T-helper 2 cell treated with Interferon-gamma antibody and Interleukin-4, amounts not matched to agents 100 ng/mL and 5 ng/mL, for 36 hours (primary cell): Measurements from ENCODE around the gene LRRC75A. TPM values are rescaled to one million over a fixed set of nuclear protein-coding genes. Genes with fewer than 3 reads are reported as not detected.
"Not testable (repeated sequence)": the region's sequence is repeated elsewhere in the genome, so short reads cannot be mapped to it uniquely, and the experiment has no call there.

Experiments
- intact Hi-C: fragments of 100-400 bp; cut with micrococcal nuclease; formaldehyde crosslinking; loops from one replicate; pipeline ENCODE4 v1.15.1; 2023
- total RNA-seq: library from RNA; stranded (reverse); gene quantifications from 2 replicates; pipeline ENCODE4 v1.2.3, GENCODE V29; 2022

Gene LRRC75A, protein sequence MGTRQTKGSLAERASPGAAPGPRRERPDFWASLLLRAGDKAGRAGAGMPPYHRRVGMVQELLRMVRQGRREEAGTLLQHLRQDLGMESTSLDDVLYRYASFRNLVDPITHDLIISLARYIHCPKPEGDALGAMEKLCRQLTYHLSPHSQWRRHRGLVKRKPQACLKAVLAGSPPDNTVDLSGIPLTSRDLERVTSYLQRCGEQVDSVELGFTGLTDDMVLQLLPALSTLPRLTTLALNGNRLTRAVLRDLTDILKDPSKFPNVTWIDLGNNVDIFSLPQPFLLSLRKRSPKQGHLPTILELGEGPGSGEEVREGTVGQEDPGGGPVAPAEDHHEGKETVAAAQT
- total RNA-seq, result 1.4 and 1.8 TPM in 2 replicates

DNA sequence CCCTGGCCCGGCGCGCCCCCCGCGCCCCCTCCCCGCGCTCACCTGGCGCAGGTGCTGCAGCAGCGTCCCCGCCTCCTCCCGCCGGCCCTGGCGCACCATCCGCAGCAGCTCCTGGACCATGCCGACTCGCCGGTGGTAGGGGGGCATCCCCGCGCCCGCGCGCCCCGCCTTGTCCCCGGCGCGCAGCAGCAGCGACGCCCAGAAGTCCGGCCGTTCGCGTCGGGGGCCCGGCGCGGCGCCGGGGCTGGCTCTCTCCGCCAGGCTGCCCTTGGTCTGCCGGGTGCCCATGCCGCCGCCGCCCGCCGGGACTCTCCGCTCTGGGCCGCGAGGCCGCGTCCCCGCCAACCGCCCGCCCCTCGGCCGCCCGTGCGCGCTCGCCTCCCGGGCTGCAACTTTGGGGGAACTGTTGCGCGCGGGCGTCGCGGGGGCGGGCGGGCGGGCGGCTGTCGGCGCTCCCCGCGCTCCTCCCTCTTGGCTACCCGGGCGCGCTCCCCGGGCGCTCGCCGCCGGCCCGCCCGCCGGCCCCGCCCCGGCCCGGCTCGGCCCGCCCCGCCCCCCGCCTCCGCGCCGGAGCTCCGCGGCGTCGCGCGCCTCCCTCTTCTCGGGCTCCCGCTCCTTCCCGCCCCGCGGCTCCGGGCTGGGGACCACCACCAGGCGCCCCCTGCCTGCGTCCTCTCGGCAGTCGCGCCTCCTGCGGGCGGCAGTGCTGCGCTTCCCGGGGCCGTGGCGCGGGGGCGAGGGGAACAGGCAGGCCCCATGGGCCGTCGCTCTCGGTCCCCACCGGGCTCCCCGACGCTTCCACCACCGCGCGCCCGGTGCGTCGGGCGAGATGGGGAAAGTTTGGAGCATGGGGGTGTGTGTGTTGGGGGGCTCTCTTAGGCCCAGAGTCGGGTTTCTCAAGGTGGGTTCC lies at the start of gene LRRC75A:
Gene LRRC75A, minus strand, starts transcription at position 491 of the 910 bp plus-strand sequence. Its CDS starts 203 bp downstream, at position 288.
- intact Hi-C loops, result no loop called here

DNA sequence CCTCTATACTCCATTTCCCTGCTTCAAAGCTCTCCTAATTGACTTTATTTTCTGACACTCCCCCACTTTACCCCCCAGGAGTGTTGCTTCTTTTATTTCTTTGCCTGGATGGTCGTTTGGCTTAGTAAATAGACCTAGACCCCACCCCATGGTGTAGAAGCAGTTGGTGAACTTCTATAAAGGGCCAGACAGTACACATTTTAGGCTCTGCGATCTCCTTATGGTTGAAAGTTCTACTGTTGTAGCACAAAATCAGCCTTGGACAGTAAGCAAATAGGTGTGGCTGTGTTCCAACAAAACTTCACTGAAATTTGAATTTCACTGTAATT lies 45.1 kb upstream of the LRRC75A start:
- intact Hi-C loops, result loop anchor here (1.0 to 5.0 kb wide), 4 partner anchors 52 to 960 kb away; partner anchors contain the start of genes NCOR1, PIGL, RASD1 and ZNF624

DNA sequence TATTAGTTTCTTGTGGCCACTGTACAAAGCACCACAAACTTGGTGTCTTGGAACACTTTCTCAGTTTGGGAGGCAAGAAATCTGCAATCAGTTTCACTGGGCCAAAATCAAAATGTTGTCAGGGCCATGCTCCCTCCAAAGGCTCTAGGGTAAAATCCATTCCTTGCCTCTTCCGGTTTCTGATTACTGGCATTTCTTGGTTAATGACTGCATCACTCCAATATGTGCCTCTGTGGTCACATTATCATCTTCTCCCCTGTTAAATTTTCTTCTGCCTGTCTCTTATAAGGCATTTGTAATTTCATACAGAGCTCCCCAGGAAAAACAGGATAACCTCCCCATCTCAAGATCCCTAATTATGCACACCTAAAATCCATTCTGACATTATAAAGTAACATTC lies 42.2 kb upstream of the LRRC75A start:
- intact Hi-C loops, result no loop called here

DNA sequence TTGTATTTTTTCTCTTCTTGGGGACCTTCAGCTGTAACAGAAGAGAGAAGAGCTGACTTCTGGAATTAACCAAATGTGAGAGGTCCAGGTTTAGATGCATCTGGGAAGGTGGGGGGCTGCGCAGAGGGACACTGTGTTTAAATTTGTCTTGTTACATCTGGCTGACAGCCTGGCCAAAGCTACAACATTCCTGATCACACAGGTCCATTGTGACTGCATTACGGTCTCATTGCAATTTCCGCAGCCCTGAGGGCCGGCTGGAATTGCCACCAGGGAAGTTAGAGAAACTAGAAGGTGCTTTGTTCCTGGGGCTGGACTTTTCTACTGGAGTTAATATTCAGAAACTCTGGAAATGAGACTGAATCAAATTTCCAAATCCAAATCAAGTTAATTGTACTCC lies 37.9 kb upstream of the LRRC75A start:
- intact Hi-C loops, result no loop called here

DNA sequence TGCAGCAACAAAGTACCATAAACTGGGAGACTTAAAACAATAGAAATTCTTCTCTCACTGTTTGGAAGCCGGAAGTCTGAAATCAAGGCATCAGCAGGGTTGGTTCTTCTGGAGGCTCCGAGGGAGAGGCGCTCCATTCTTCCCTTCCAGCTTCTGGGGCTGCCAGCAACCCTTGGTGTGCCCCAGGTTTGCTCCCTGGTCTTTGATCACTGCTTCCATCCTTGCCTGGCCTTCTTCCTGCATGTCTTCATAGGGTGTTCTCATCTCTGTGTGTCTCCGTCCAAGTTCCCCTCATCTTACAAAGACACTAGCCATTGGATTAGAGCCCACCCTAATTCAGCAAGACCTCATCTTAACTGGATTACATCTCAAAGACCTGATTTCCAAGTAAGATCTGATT lies 35.3 kb upstream of the LRRC75A start:
- intact Hi-C loops, result no loop called here

DNA sequence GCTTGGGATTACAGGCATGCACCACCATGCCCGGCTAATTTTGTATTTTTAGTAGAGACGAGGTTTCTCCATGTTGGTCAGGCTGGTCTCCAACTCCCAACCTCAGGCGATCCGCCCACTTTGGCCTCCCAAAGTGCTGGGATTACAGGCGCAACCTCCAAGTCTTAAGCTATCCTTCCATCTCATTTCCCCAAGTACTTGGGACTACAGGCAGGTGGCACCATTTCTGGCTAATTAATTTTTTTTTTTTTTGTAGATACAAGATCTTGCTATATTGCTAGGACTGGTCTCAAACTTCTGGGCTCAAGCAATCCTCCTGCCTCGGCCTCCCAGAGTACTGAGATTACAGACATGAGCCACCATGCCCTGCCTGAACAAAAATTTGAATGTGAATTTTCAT lies 33.6 kb upstream of the LRRC75A start:
- intact Hi-C loops, result not testable (repeated sequence)

DNA sequence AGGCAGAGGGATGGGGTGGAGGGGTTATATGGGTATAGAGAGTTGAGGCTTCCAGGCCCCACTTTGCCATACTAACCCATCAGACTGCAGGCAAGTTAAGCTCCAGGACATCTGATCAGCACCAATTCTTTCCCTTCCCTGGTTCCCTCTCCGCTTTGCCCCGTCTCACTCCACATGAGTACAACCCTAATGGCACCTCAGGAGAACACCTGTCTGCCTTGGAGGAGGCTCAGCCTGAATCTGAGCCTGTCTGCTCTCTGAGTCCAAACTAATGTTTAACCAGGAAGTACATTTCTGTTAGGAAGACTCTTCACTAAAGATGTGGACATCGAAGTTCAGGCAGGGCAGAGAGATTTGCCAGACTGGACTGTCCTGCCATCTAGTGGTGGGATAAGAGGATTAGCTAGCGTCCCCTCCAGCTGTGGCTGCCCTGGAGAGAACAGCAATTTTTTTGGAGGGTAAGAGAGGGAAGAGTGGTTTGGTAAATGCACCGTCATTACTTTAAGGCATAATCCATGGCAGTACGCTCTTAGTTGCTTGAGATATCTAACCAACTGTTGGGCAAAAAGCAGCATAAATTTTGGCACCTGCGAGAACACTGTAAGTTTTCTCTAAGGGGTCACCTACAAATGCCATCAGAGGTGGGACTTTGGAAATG lies 29.2 kb upstream of the LRRC75A start:
- intact Hi-C loops, result loop anchor here (1.0 to 2.0 kb wide), 3 partner anchors 68 to 158 kb away; no protein-coding TSS in a partner anchor

DNA sequence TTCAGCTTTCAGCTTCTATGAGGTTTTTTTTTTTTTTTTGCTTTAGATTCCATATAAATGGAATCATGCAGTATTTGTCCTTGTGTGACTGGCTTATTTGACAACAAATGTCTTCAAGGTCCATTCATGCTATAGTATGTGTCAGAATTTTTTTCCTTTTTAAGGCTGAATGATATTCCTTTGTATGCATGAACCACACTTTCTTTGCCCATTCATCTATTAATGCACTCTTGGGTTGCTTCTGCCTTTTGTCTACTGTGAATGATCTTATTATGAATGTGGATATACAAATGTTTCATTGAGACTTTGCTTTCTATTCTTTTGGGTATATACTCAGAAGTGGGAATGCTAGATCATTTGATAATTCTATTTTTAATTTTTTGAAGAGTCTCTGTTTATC lies 27.0 kb upstream of the LRRC75A start:
- intact Hi-C loops, result no loop called here

DNA sequence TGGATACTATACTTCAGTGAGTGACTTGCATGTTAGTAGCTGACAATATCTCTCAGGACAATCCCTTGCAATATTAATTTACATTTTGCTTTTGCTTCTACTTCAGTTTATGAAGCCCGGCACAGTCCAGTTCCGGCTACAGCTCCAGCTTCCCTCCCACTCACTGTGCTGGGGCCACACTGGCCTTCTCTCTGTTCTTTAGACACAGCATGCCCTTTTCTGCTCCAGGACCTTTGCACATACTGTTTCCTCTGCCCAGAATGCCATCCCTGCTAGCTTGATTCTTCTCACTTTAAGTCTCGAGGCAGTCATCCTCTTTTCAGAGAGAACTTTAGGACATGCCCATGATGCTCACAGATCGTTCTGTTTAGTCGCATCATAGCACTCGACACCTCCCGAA lies 25.5 kb upstream of the LRRC75A start:
- intact Hi-C loops, result no loop called here

DNA sequence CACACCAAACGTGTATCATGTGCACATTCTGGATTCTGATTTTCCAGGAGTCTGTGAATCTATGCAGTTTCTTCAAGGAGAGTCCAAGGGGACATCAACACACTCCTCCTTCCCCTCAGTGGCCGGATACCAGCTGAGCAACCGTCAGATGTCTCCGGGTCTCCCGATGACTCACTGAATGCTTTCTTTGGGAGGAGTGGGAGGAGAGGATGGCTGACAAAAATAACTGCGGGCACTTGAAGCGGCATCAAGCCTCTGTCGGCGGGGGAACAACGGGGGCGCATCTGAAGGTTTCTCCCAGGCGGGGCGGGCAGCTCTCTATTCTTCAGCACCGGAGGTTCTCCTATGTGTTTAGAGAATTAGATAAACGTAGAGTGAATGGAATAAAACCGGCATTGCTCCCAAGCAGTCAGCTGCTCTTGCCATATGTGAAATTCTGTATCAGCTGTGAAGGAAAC lies 24.6 kb upstream of the LRRC75A start:
- intact Hi-C loops, result no loop called here

DNA sequence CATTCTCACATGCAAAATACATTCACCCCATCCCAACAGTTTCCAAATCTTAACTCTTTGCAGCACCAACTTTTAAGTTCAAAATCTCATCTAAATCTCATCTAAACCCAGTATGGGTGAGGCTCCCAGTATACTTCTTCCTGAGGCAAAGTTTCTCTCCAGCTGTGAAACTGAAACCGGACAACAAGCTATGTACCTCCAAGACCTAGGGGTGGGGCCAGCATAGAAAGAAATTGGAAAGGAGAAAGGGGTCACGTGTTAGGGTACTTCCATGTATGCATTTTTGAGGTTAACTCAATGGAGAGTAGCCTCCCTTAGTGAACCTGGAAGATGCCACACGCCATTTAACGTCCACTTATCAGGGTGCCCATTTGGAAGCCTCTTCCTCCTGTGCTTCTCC lies 23.9 kb upstream of the LRRC75A start:
- intact Hi-C loops, result no loop called here

DNA sequence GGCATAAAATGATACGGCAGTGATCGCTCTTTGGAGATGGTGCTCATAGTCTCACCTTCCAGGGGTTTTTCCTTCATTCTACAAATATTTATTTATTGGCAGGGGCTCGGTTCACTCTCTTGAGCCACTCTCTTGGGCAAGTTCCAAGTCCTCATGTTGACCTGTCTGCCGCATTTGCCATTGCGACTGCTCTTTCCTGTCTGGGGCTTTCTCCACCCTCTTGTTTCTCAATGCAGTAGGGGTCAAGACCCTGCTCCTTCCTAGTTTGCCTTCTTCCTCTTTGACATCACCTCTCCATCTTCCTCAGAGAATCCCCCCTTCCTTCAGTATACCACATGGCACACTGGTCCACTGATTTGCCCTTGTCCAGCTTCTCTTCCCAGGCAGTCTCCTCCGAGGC lies 21.9 kb upstream of the LRRC75A start:
- intact Hi-C loops, result no loop called here

DNA sequence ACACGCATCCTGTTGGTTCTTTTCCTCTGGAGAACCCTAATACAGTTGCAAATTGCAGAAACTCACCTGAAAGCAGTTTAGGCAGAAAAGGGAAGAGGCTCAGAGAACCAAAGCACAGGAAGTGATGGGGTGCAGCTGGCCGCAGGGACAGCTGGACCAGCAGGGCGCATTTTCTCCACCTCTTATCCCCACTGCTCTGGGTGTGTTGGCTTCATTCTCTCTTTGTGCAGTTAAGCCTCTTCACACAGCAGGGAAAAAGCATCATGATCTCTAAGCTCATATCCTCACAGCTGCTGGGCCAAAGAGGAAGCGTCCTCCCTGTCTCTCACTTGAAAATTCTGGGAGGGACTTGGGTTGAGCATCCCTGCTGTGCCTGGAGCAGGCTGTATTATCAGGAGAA lies 20.0 kb upstream of the LRRC75A start:
- intact Hi-C loops, result no loop called here

DNA sequence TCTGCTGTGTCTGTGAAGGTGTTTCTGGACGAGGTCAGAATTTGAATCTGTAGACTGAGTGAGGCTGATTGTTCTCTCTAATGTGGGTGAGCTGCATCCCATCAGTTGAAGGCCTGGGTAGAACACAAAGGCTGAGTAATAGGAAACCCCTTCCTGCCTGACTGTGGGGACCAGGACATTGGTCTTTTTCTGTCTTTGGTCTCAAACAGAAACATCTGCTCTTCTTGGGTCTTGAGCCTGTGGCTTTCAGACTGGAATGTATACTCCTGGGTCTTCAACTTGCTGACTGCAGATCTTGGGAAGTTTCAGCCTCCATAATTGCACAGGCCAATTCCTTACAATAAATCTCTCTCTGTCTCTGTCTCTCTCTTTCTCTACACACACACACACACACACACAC lies 19.6 kb upstream of the LRRC75A start:
- intact Hi-C loops, result no loop called here

DNA sequence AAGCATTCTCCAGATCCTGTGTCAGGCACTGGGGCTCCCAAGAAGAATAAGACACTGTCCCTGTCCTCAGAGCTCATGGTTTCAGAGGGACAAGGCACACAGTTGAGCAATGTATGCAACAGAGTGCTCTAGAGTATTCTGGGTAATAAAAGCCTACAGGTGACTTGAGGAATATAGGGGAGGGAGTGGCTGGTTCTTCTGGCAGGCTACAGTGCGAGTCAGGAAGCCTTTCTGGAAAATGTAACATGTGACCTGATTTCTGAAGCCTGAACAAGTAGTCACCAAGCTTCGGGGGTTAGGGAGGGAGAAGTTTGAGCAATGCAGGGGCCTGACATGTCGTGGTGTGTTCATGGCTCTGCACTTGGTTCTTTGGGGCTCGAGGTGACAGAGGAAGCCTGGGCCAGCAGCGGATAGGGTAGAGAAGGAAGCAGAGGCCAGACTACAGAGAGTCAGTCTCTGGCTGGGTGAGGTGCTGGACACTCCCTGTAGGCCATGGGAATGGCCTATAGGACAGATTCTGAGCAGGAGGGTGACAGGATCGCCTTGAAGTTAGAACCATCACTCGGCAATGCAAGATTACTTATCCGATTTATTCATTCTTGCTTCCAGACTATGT lies 16.0 kb upstream of the LRRC75A start:
- intact Hi-C loops, result no loop called here

DNA sequence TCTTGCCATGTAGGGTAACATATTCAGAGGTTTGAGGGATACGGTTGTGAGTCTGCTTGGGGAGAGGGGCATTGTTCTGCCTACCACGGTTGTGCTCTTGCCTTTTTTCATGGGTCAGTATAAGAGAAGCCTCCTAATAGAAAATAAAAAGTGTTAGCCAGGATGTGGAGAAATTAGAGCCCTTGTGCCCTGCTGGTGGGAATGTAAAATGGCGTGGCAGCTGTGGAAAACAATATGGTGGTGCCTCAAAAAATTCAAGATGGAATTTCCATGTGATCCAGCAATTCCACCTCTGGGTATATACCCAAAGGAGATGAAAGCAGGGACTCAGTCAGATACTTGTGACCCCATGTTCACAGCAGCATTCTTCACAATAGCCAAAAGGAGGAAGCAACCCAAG lies 14.2 kb upstream of the LRRC75A start:
- intact Hi-C loops, result no loop called here

DNA sequence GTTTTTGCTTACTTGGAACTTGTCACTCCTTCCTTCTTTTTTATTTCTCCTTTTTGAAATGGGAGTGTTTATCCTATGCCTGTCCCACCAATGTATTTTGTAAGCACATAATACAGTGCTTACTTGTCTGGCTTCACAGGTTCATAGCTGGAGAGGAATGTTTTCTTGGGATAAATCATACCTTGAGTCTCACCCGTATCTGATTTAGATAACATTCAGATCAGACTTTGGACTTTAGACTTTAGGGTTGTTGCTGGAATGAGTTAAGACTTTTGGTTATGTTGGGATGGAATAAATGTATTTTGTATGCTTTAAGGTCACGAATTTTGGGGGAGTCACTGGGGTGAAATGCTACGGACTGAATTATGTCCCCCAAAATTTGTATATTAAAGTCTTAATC lies 13.0 kb upstream of the LRRC75A start:
- intact Hi-C loops, result no loop called here

DNA sequence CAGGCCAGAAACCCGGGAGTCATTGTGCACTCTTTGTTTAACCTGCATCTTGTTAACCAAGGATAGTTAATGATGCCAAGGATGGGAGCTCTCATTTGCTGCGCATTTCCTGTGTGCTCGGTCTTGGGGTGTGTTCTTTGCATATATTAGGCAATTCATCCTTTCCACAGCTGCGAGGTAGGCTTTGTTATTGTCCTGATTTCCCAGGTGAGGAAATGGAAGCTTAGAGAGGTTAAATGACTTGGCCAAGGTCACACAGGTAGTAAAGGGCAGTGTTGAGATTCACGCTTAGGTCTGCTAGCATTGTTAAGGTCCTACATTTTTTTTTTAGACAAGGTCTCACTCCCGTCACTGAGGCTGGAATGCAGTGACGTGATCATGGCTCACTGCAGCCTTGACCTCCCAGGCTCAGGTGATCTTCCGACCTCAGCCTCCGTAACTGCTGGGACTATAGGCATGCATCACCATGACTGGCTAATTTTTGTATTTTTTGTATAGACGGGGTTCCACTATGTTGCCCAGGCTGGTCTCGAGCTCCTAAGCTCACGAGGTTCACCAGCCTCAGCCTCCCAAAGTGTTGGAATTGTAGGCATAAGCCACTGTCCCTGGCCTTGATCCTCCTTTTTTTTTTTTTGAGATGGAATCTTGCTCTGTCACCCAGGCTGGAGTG lies 5.0 kb upstream of the LRRC75A start:
- intact Hi-C loops, result no loop called here

DNA sequence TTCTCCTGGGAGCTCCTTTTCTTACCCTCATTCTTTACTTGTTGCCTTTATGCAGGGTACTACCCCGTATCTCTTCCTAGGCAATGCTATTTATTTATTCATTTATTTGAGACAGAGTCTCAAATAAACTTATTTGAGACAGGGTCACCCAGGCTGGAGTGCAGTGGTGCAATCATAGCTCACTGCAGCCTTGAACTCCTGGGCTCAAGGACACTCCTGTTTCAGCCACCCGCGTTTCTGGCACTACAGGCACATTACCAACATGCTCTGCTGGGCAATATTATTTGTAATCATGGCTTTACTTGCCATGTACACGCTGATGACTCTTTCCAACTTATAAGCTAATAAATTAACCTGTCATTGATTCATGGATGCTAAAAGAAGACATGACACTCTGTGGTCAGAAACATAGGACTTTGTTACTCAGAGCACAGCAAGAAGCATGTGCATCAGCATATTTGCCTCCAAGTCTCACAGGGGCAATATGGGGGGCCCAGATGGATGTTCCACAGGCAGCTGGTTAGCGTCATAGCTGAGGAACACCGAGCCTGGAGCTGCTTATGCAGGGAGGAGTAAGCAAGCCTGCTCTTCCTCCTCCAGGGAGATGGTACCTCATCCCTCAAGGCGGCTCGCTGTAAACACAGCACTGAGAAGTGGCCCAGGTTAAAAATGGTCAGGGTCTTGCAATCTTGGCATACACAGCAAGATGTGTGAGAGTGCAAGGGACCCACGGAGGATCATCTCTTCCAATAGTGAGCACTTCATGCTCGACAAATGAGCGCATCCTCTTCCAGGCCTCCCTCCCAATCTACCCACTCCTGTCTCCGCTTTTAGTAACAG lies 4.2 kb upstream of the LRRC75A start:
- intact Hi-C loops, result no loop called here

DNA sequence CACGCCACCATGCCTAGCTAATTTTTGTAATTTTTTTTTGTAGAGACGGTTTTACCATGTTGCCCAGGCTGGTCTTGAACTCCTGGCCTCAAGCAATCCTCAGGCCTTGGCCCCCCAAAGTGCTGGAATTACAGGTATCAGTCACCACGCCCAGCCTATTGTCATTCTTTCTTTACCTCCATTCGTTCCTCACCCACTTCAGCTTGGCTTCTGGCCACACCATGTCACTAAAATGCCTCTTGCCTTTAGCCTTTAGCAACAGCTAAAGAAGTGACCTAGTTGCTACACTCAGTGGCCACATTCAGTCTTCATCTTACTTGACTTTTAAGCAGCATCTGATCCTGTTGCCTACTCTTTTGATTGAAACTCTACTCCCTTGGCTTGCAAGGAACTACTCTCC lies 3.6 kb upstream of the LRRC75A start:
- intact Hi-C loops, result no loop called here
